K562 (cell line): ENCODE measurements around the gene UNC80. TPM values are rescaled to one million over a fixed set of nuclear protein-coding genes. Genes with fewer than 3 reads are reported as not detected.

ENCODE experiments used
- ATAC-seq: fragments of 200-7000 bp; cut with Tn5 transposase; 3 replicates; pipeline ENCODE4 v1.9.1; 2020; ENCODE audit warnings: moderate library complexity
- BruUV-seq: library from RNA; stranded (reverse); fragments of 400-500 nt; replicated peaks from 2 replicates; lab custom pipeline; 2021; lab: Mats Ljungman, UMichigan
- CTCF ChIA-PET: fragments of 300-600 bp; formaldehyde crosslinking; extraction: SDS; loops from one replicate; lab custom pipeline; 2021; ENCODE audit warnings: low intra/inter-chr PET ratio; lab: Yijun Ruan, JAX
- POLR2A ChIA-PET: fragments of 300-600, 350-650 bp; sonication (Branson Sonifier 250); formaldehyde crosslinking; extraction: SDS; loops from one replicate; lab custom pipeline; 2021; ENCODE audit warnings: antibody characterized with exemption, inconsistent platforms; lab: Yijun Ruan, JAX
- DNase-seq, 4 experiments: peaks; one replicate each; pipeline versions ENCODE4 v3.0.0 to v3.0.0-alpha.2; 2011 to 2018; ENCODE audit warnings: low spot score in 3 of 4, mixed read lengths in 3 of 4; ENCODE audit errors: extremely low read depth in 1 of 4
- FAIRE-seq: peaks from 2 replicates; lab custom pipeline; 2011; peaks lifted over from hg19 to GRCh38; lab: Jason Lieb, UNC
- H2AFZ ChIP-seq: 2 replicates; pipeline ENCODE4 v1.6.0; 2011; ENCODE audit warnings: low read depth, low read length, control low read depth, inconsistent platforms
- H3K27ac ChIP-seq: fragments of 200-600 bp; 3 replicates; pipeline ENCODE4 v1.8.0; 2011; ENCODE audit warnings: low read depth, mild to moderate bottlenecking, control low read depth, inconsistent platforms, low read length, moderate library complexity, mixed read lengths; ENCODE audit errors: extremely low read depth
- H3K27me3 ChIP-seq, 2 experiments: fragments of 300-600 bp in 1 of 2; 2 replicates in 1 of 2; 3 replicates in 1 of 2; pipeline versions ENCODE4 v1.6.0 to v1.8.0; 2011; ENCODE audit warnings: inconsistent platforms in 2 of 2, low read length in 2 of 2, mild to moderate bottlenecking in 1 of 2, mixed read lengths in 1 of 2, moderate library complexity in 1 of 2; ENCODE audit not compliant: control insufficient read depth in 2 of 2, insufficient read depth in 2 of 2
- H3K36me3 ChIP-seq: fragments of 300-600 bp; 3 replicates; pipeline ENCODE4 v1.8.0; 2011; ENCODE audit warnings: mild to moderate bottlenecking, low read length, inconsistent platforms; ENCODE audit not compliant: control insufficient read depth, insufficient read depth
- H3K4me1 ChIP-seq, 2 experiments: fragments of 200-600 bp in 1 of 2; replicated peaks in 1 of 2; 2 replicates in 1 of 2; 3 replicates in 1 of 2; pipeline versions ENCODE4 v1.5.1 to v1.8.0; 2011; ENCODE audit warnings: inconsistent platforms in 2 of 2, low read length in 2 of 2, mild to moderate bottlenecking in 1 of 2, mixed read lengths in 1 of 2, moderate library complexity in 1 of 2; ENCODE audit not compliant: control insufficient read depth in 2 of 2, insufficient read depth in 2 of 2
- H3K4me2 ChIP-seq: 2 replicates; pipeline ENCODE4 v1.6.1; 2011; ENCODE audit warnings: low read length, control low read depth, inconsistent platforms, mixed read lengths; ENCODE audit not compliant: insufficient read depth
- H3K4me3 ChIP-seq: fragments of 200-600 bp; sonication (generic), shearing (Covaris generic); 2 replicates; pipeline ENCODE4 v1.5.1; 2016; ENCODE audit warnings: control low read depth, inconsistent platforms
- H3K79me2 ChIP-seq: fragments of 200-600 bp; 3 replicates; pipeline ENCODE4 v1.8.0; 2011; ENCODE audit warnings: low read length, inconsistent platforms; ENCODE audit not compliant: control insufficient read depth, insufficient read depth
- H3K9ac ChIP-seq, 2 experiments: 2 replicates each; pipeline versions ENCODE4 v1.6.0 to v1.6.1; 2011; ENCODE audit warnings: low read depth in 2 of 2, low read length in 2 of 2, control low read depth in 1 of 2, inconsistent platforms in 1 of 2, mild to moderate bottlenecking in 1 of 2, mixed read lengths in 1 of 2; ENCODE audit not compliant: insufficient read depth in 1 of 2
- H3K9me1 ChIP-seq: one replicate; pipeline ENCODE4 v1.6.0; 2011; ENCODE audit warnings: inconsistent platforms, mild to moderate bottlenecking, low read length, moderate library complexity; ENCODE audit not compliant: control insufficient read depth, insufficient read depth
- H3K9me3 ChIP-seq: replicated peaks from 2 replicates; pipeline ENCODE4 v1.5.1; 2011; ENCODE audit warnings: low read depth, low read length, inconsistent platforms; ENCODE audit not compliant: control insufficient read depth, insufficient read depth
- H4K20me1 ChIP-seq: replicated peaks from 2 replicates; pipeline ENCODE4 v1.6.1; 2011; ENCODE audit warnings: low read length, inconsistent platforms, mixed read lengths; ENCODE audit not compliant: control insufficient read depth, insufficient read depth
- CEBPB ChIP-seq: fragments of 450-650 bp; IDR thresholded peaks from 2 replicates; pipeline ENCODE4 v1.6.1; 2016; ENCODE audit warnings: missing genetic modification characterization, missing compliant biosample characterization
- ESRRA ChIP-seq: fragments of 450-650 bp; IDR thresholded peaks from 2 replicates; pipeline ENCODE4 v1.6.1; 2014; ENCODE audit warnings: low read depth, mild to moderate bottlenecking, moderate library complexity, borderline replicate concordance
- FOXP1 ChIP-seq: sonication (generic); formaldehyde crosslinking; IDR thresholded peaks from 2 replicates; pipeline ENCODE4 v1.8.0; 2022; ENCODE audit warnings: mild to moderate bottlenecking, missing genetic modification reagents
- JUND ChIP-seq, 2 experiments: IDR thresholded peaks; 2 replicates in 1 of 2; 3 replicates in 1 of 2; pipeline ENCODE4 v1.6.1; 2011; ENCODE audit warnings: borderline replicate concordance in 2 of 2, low read depth in 2 of 2, low read length in 2 of 2, improper control_type of control experiment in 1 of 2, missing biosample characterization in 1 of 2, missing genetic modification characterization in 1 of 2, missing genetic modification reagents in 1 of 2
- MTF1 ChIP-seq: fragments of 250-450 bp; sonication (Bioruptor Pico); IDR thresholded peaks from 2 replicates; pipeline ENCODE4 v1.9.0; 2021; ENCODE audit warnings: moderate library complexity, mild to moderate bottlenecking, inconsistent platforms, borderline replicate concordance
- NFRKB ChIP-seq: fragments of 450-650 bp; IDR thresholded peaks from 2 replicates; pipeline ENCODE4 v1.6.1; 2016; ENCODE audit warnings: low read depth
- PHTF2 ChIP-seq: fragments of 250-450 bp; sonication (Bioruptor Pico); IDR thresholded peaks from 2 replicates; pipeline ENCODE4 v1.5.0; 2021; ENCODE audit warnings: mild to moderate bottlenecking
- TCFL5 ChIP-seq: fragments of 250-450 bp; sonication (Bioruptor Pico); conservative IDR thresholded peaks from 2 replicates; pipeline ENCODE4 v1.6.1; 2021; ENCODE audit warnings: mild to moderate bottlenecking, moderate library complexity, matching md5 sums
- ZNF146 ChIP-seq: IDR thresholded peaks from one replicate; pipeline ENCODE4 v1.6.1; 2018; ENCODE audit warnings: missing compliant biosample characterization; ENCODE audit not compliant: unreplicated experiment
- ZNF3 ChIP-seq: fragments of 250-450 bp; sonication (Bioruptor Pico); IDR thresholded peaks from 2 replicates; pipeline ENCODE4 v1.5.0; 2021; ENCODE audit warnings: mild to moderate bottlenecking, moderate library complexity
- ZNF589 ChIP-seq: fragments of 200-800 bp; sonication (Bioruptor generic); IDR thresholded peaks from 2 replicates; pipeline ENCODE4 v1.6.1; 2016; ENCODE audit warnings: low read depth, missing genetic modification characterization, missing compliant biosample characterization
- ZNF77 ChIP-seq: fragments of 250-450 bp; sonication (Bioruptor Pico); IDR thresholded peaks from 2 replicates; pipeline ENCODE4 v1.5.0; 2020
- ZNF780A ChIP-seq: fragments of 250-450 bp; sonication (Bioruptor Pico); IDR thresholded peaks from 2 replicates; pipeline ENCODE4 v1.5.0; 2021; ENCODE audit warnings: mild to moderate bottlenecking
- WGBS: fragments of 100-300 bp; shearing (Covaris generic); methylation state at CpG from one replicate; pipeline ENCODE4 v1.1.6; 2016; ENCODE audit warnings: low coverage, mixed read lengths; ENCODE audit not compliant: insufficient coverage; ENCODE audit errors: missing lambda C conversion rate; 5-methylcytosine and 5-hydroxymethylcytosine counted together
- in situ Hi-C: fragments of 300-500 bp; cut with MboI; formaldehyde crosslinking; loops from 4 replicates; pipeline ENCODE4 v1.15.0; 2018; ENCODE audit warnings: inconsistent platforms, mixed read lengths
- intact Hi-C: fragments of 100-400 bp; cut with micrococcal nuclease; formaldehyde crosslinking; loops from 2 replicates; pipeline ENCODE4 v1.14.2; 2022
- polyA plus RNA-seq, 8 experiments: library from polyadenylated mRNA; depleted of rRNA in 4 of 8; stranded (reverse) in 5 of 8; unstranded in 3 of 8; fragments of >200 nt; fragmentation: Nextera tagmentation in 2 of 8; fragmentation: Illumina TruSeq in 1 of 8; extraction: Ambion mirVana in 2 of 8; extraction: Trizol in 1 of 8; gene quantifications; 2 replicates each; pipeline versions ENCODE4 v1.2.1 to v1.2.3, GENCODE V29; 2011 to 2014; ENCODE audit warnings: inconsistent platforms in 1 of 8, missing spikeins in 1 of 8
- total RNA-seq, 7 experiments: library from RNA; depleted of rRNA in 6 of 7; stranded (reverse); fragments of >200 nt in 6 of 7; fragmentation: Illumina TruSeq in 2 of 7; extraction: Trizol in 2 of 7; gene quantifications; 2 replicates each; pipeline versions ENCODE4 v1.2.1 to v1.2.3, GENCODE V29; 2011 to 2021; ENCODE audit warnings: low replicate concordance in 1 of 7
- TF ChIP-seq, protein P1 (sequence below): fragments of 450-650 bp; IDR thresholded peaks from 2 replicates; pipeline ENCODE4 v1.6.1; 2018; ENCODE audit not compliant: partially characterized antibody
- TF ChIP-seq, protein P2 (sequence below): fragments of 450-650 bp; IDR thresholded peaks from 2 replicates; pipeline ENCODE4 v1.6.1; 2018; ENCODE audit warnings: mild to moderate bottlenecking, low read depth; ENCODE audit not compliant: partially characterized antibody
- TF ChIP-seq, protein P3 (sequence below): fragments of 250-450 bp; sonication (Bioruptor Pico); IDR thresholded peaks from 2 replicates; pipeline ENCODE4 v1.8.0; 2022; ENCODE audit warnings: inconsistent platforms, mild to moderate bottlenecking, moderate library complexity, borderline replicate concordance

Gene UNC80
- total and polyA plus RNA-seq, 9 of the 15 experiments (the other 6 are each of a cell fraction or from before 2014, with no cell fraction given): under 0.01 to 0.04 (median 0.01) TPM; not detected in 5

DNA sequence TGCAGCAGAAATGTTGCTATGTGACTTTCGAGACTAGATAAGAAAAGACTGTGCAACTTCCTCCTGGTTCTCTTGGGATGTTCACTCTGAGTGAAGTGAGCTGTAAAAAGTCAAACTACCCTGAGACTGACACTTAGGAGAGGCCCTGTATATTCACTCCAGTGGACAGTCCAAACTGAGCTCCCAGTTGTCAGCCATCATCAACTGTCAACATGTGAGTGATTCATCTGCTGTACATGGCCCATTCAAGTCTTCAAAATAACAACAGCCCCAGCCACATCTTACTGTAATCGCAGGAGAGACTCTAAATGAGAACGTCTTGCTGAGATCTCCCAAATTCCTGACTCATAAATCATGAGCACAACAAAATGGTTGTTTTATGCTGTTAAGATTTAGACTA, 8.5 kb upstream of the UNC80 start:
- CTCF ChIA-PET: no interaction called here
- Histone ChIP-seq H3K9me1 (no peaks in the 10 kb centered on the region), H4K20me1 (no peaks in the 10 kb centered on the region), H3K27me3 (no peaks in the 10 kb centered on the region), H3K9ac (no peak overlapping the region), H3K4me1 (no peaks in the 10 kb centered on the region), H3K36me3 (no peaks in the 10 kb centered on the region), H3K4me3 (no peak overlapping the region), H3K9me3 (no peaks in the 10 kb centered on the region), H2AFZ (no peak overlapping the region), H3K79me2 (no peaks in the 10 kb centered on the region), H3K4me2 (no peak overlapping the region), H3K27ac (no peak overlapping the region)
- 0% methylated on average over 3 of the region's 3 CpGs for WGBS
- in situ Hi-C loops (no loop called here), intact Hi-C loops (no loop called here)
- no peak for DNase-seq
- BruUV-seq: no TSS peak
- no peak for FAIRE-seq
- POLR2A ChIA-PET: no interaction called here
- ATAC-seq: no peak
- TF ChIP-seq ESRRA (no peak), ZNF780A (CRISPR knock-in tag) (no peak), ZNF77 (CRISPR knock-in tag) (no peak), PHTF2 (no peak), JUND (IDR thresholded peaks at IDR 0.05; ENCODE audit: borderline replicate concordance, low read depth, low read length) (no peak), JUND (tag; IDR thresholded peaks at IDR 0.05; ENCODE audit: borderline replicate concordance, low read depth, low read length) (no peak), MTF1 (CRISPR knock-in tag) (no peak), NFRKB (no peak), ZNF3 (no peak), CEBPB (tag) (no peak), ZNF146 (CRISPR knock-in tag) (no peak), FOXP1 (CRISPR knock-in tag) (no peak), TCFL5 (CRISPR knock-in tag) (no peak), ZNF589 (CRISPR knock-in tag) (no peak)
- TF ChIP-seq, protein P1, sequence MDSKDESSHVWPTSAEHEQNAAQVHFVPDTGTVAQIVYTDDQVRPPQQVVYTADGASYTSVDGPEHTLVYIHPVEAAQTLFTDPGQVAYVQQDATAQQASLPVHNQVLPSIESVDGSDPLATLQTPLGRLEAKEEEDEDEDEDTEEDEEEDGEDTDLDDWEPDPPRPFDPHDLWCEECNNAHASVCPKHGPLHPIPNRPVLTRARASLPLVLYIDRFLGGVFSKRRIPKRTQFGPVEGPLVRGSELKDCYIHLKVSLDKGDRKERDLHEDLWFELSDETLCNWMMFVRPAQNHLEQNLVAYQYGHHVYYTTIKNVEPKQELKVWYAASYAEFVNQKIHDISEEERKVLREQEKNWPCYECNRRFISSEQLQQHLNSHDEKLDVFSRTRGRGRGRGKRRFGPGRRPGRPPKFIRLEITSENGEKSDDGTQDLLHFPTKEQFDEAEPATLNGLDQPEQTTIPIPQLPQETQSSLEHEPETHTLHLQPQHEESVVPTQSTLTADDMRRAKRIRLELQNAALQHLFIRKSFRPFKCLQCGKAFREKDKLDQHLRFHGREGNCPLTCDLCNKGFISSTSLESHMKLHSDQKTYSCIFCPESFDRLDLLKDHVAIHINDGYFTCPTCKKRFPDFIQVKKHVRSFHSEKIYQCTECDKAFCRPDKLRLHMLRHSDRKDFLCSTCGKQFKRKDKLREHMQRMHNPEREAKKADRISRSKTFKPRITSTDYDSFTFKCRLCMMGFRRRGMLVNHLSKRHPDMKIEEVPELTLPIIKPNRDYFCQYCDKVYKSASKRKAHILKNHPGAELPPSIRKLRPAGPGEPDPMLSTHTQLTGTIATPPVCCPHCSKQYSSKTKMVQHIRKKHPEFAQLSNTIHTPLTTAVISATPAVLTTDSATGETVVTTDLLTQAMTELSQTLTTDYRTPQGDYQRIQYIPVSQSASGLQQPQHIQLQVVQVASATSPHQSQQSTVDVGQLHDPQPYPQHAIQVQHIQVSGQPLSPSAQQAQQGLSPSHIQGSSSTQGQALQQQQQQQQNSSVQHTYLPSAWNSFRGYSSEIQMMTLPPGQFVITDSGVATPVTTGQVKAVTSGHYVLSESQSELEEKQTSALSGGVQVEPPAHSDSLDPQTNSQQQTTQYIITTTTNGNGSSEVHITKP: no peak
- TF ChIP-seq, protein P2, sequence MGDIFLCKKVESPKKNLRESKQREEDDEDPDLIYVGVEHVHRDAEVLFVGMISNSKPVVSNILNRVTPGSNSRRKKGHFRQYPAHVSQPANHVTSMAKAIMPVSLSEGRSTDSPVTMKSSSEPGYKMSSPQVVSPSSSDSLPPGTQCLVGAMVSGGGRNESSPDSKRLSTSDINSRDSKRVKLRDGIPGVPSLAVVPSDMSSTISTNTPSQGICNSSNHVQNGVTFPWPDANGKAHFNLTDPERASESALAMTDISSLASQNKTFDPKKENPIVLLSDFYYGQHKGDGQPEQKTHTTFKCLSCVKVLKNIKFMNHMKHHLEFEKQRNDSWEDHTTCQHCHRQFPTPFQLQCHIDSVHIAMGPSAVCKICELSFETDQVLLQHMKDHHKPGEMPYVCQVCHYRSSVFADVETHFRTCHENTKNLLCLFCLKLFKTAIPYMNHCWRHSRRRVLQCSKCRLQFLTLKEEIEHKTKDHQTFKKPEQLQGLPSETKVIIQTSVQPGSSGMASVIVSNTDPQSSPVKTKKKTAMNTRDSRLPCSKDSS: no peak
- TF ChIP-seq, protein P3, sequence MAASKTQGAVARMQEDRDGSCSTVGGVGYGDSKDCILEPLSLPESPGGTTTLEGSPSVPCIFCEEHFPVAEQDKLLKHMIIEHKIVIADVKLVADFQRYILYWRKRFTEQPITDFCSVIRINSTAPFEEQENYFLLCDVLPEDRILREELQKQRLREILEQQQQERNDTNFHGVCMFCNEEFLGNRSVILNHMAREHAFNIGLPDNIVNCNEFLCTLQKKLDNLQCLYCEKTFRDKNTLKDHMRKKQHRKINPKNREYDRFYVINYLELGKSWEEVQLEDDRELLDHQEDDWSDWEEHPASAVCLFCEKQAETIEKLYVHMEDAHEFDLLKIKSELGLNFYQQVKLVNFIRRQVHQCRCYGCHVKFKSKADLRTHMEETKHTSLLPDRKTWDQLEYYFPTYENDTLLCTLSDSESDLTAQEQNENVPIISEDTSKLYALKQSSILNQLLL (CRISPR knock-in tag): no peak
- TF ChIP-seq, all 486 proteins: peak for 0
